SK-N-MC (cell line): ENCODE measurements around the gene ZDHHC14.

Source experiments
- DNase-seq: peaks from one replicate; pipeline ENCODE4 v3.0.0-alpha.2; 2011; ENCODE audit warnings: low read depth, low spot score
- H3K27ac ChIP-seq: fragments of 200-600 bp; sonication (generic); 2 replicates; pipeline ENCODE4 v1.5.1; 2016; ENCODE audit warnings: mixed run types
- H3K36me3 ChIP-seq: fragments of 200-600 bp; sonication (generic); 2 replicates; pipeline ENCODE4 v1.6.1; 2017; ENCODE audit warnings: antibody characterized with exemption, low read length, mixed read lengths; ENCODE audit not compliant: insufficient read depth
- H3K4me3 ChIP-seq: fragments of 200-600 bp; sonication (generic); 2 replicates; pipeline ENCODE4 v1.5.1; 2016
- H3K9ac ChIP-seq: fragments of 200-600 bp; sonication (generic); 2 replicates; pipeline ENCODE4 v1.8.0; 2017; ENCODE audit warnings: mixed run types, mixed read lengths; ENCODE audit not compliant: insufficient read length
- H3K9me3 ChIP-seq: fragments of 200-600 bp; sonication (generic); 2 replicates; pipeline ENCODE4 v1.6.1; 2017; ENCODE audit warnings: low read depth, mild to moderate bottlenecking, antibody characterized with exemption, low read length, moderate library complexity, mixed read lengths
- EZH2 ChIP-seq: fragments of 200-600 bp; sonication (generic); IDR thresholded peaks from one replicate; pipeline ENCODE4 v1.6.1; 2017; ENCODE audit warnings: antibody characterized with exemption
- FOXP2 ChIP-seq: optimal IDR thresholded peaks from 2 replicates; pipeline ENCODE3; 2011; ENCODE audit warnings: mild to moderate bottlenecking, moderate library complexity; ENCODE audit not compliant: insufficient read depth; ENCODE audit errors: extremely low read length, control extremely low read depth
- POLR2AphosphoS5 ChIP-seq: IDR thresholded peaks from 2 replicates; pipeline ENCODE4 v1.6.1; 2012; ENCODE audit warnings: mild to moderate bottlenecking, low read depth, low read length, borderline replicate concordance

The ZDHHC14 gene

GRCh38 chr6:157669747-157670216 lies 288.8 kb downstream of the ZDHHC14 start:
- H3K4me3 ChIP-seq: no peak overlapping the region
- DNase-seq: no peak
- H3K27ac ChIP-seq: no peak overlapping the region
- TF ChIP-seq EZH2: no peak
- no peak for TF ChIP-seq FOXP2
- no peak for TF ChIP-seq POLR2AphosphoS5
- no peaks in the 10 kb centered on the region for H3K36me3 ChIP-seq
- no peak overlapping the region for H3K9ac ChIP-seq
- H3K9me3 ChIP-seq: no peaks in the 10 kb centered on the region

DNA sequence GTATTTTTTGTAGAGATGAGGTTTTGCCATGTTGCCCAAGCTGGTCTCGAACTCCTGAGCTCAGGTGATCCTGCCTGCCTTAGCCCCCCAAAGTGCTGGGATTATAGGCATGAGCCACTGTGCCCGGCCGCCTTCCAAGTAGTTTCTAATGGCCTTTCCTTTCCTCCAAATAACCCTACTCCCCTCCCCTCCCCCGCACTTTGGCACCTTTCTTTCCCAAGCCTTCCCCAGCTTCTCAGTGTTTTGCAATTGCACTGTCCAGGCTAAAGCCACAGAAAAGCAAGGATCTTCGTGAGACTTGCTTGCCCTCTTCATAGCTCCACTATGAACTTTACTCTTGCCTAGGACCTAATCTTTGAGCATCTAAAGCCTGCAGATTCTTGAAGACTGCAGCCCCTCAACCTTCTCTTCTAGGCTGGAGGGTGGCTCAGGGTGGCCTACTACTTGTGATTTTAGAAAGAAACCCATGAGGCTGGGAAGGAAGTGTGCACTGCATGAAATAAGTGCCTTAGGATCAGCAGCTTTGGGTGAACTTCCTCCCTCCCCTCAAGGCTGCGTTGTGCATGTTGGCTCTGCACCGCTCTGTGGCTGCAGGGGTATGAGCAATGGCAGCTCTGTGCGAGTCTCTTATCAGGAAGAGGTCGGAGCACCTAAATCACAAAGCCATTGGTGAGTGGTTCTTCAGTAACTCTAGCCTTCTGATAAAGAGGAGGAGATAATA lies 289.6 kb downstream of the ZDHHC14 start:
- no peak for DNase-seq
- no peak overlapping the region for H3K27ac ChIP-seq
- H3K9ac ChIP-seq: no peak overlapping the region
- TF ChIP-seq FOXP2: no peak
- TF ChIP-seq EZH2: no peak
- TF ChIP-seq POLR2AphosphoS5: no peak
- no peaks in the 10 kb centered on the region for H3K9me3 ChIP-seq
- no peak overlapping the region for H3K4me3 ChIP-seq
- no peaks in the 10 kb centered on the region for H3K36me3 ChIP-seq

GRCh38 chr6:157672726-157673412 lies 291.9 kb downstream of the ZDHHC14 start:
- Histone ChIP-seq H3K9me3 (no peaks in the 10 kb centered on the region), H3K27ac (no peak overlapping the region), H3K4me3 (no peak overlapping the region), H3K36me3 (no peaks in the 10 kb centered on the region), H3K9ac (no peak overlapping the region)
- no peak for DNase-seq
- TF ChIP-seq EZH2: no peak
- no peak for TF ChIP-seq POLR2AphosphoS5
- TF ChIP-seq FOXP2: no peak

DNA sequence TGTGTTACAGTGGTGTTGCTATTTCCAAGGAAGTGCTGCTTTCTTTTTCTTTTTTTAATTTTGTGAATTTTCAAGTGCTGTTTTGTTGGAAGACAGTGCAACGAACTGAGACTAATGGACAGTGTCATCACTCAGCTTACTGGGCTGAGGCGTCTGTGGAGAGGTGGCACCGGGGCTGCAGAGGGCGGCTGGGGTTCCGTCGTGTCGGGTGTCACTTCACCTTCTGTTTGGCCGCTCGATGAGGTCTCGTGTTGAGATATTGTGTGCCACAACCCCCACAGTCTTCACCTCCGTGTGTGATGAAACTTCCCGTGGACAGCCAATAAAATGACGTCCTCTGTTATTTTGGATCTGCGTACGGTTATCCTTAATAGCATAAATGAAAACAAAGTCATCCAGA lies 292.6 kb downstream of the ZDHHC14 start:
- no peak for TF ChIP-seq POLR2AphosphoS5
- no peak for TF ChIP-seq FOXP2
- H3K36me3 ChIP-seq: no peaks in the 10 kb centered on the region
- H3K4me3 ChIP-seq: no peak overlapping the region
- no peak for DNase-seq
- no peak overlapping the region for H3K9ac ChIP-seq
- no peak overlapping the region for H3K27ac ChIP-seq
- H3K9me3 ChIP-seq: no peaks in the 10 kb centered on the region

- Histone ChIP-seq H3K27ac (no peak overlapping the region), H3K9me3 (no peaks in the 10 kb centered on the region), H3K9ac (no peak overlapping the region), H3K36me3 (no peaks in the 10 kb centered on the region), H3K4me3 (no peak overlapping the region)
- no peak for TF ChIP-seq FOXP2
- no peak for TF ChIP-seq POLR2AphosphoS5
- TF ChIP-seq EZH2: no peak
- no peak for DNase-seq
Measured at GRCh38 chr6:157674061-157674460, 293.1 kb downstream of the ZDHHC14 start.

- no peak overlapping the region for H3K27ac ChIP-seq
- no peak for TF ChIP-seq POLR2AphosphoS5
- TF ChIP-seq EZH2: no peak
- TF ChIP-seq FOXP2: no peak
- H3K9ac ChIP-seq: no peak overlapping the region
- DNase-seq: no peak
- no peaks in the 10 kb centered on the region for H3K36me3 ChIP-seq
- no peaks in the 10 kb centered on the region for H3K9me3 ChIP-seq
- no peak overlapping the region for H3K4me3 ChIP-seq
Measured at GRCh38 chr6:157675831-157676230, 294.8 kb downstream of the ZDHHC14 start.

DNA sequence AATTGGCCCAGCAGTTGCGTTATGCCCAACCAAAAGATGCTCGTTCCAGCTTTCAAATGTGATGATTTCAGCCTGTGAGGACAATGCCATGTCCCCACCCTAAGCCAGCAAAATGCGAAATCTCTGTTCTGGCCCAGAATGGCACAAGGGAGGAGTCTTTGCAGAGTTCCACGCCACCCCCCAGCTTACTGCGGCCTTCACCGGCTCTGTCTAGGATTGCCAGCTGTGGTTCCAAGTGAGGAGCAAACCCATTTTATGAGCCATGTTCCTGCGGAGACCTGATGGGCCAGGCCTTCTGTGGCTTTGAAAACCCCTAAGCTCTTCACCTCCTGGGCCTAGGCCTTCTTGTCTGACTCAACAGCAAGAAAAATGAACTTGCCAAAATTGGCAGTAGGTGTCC lies 295.3 kb downstream of the ZDHHC14 start:
- no peak for DNase-seq
- Histone ChIP-seq H3K36me3 (no peaks in the 10 kb centered on the region), H3K4me3 (no peak overlapping the region), H3K9ac (no peak overlapping the region), H3K27ac (no peak overlapping the region), H3K9me3 (no peaks in the 10 kb centered on the region)
- TF ChIP-seq POLR2AphosphoS5 (no peak), EZH2 (no peak), FOXP2 (no peak)

DNA sequence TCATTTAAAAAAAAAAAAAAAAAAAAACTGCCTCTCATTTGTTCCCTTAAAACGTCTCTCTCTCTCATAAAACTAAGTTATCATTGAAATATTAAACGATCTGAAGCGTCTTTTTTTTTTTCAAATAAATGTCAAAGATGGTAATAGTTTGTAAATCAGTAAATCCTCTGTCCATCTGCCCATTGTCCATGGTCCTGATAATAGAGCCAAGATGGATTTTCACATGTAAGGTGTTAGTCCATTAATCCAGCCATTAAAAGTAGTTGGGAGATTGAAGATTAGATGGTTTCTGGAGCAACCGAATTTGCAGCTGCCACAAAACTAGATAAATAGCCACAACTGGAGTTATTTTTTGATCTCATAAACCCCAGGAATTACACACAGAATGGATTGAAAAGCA lies 296.2 kb downstream of the ZDHHC14 start:
- H3K9ac ChIP-seq: no peak overlapping the region
- no peak overlapping the region for H3K27ac ChIP-seq
- no peaks in the 10 kb centered on the region for H3K36me3 ChIP-seq
- no peak overlapping the region for H3K4me3 ChIP-seq
- TF ChIP-seq POLR2AphosphoS5 (no peak), EZH2 (no peak), FOXP2 (no peak)
- no peak for DNase-seq
- no peaks in the 10 kb centered on the region for H3K9me3 ChIP-seq
